ENCODE results near the gene TANGO2.

Gene TANGO2

GRCh38 chr22:20087319-20088262, 66.7 kb downstream of the TANGO2 start:
- no peak for DNase-seq (ENCODE audit: low read depth in 2 of 2)

GRCh38 chr22:20088263-20088648, 67.3 kb downstream of the TANGO2 start:
- no peak for DNase-seq (ENCODE audit: low read depth in 2 of 2)

- DNase-seq (ENCODE audit: low read depth in 2 of 2) = no peak
Measured at GRCh38 chr22:20089226-20089976, 68.5 kb downstream of the TANGO2 start.

GRCh38 chr22:20089977-20090729, 69.2 kb downstream of the TANGO2 start:
- DNase-seq (ENCODE audit: low read depth in 2 of 2) = no peak

- DNase-seq (ENCODE audit: low read depth in 2 of 2) = no peak
Measured at GRCh38 chr22:20090730-20091240, 69.9 kb downstream of the TANGO2 start.

GRCh38 chr22:20091690-20092476, 71.0 kb downstream of the TANGO2 start:
- no peak for DNase-seq (ENCODE audit: low read depth in 2 of 2)

GRCh38 chr22:20092477-20092854, 71.6 kb downstream of the TANGO2 start:
- DNase-seq (ENCODE audit: low read depth in 2 of 2) = no peak

- DNase-seq (ENCODE audit: low read depth in 2 of 2) = no peak
Measured at GRCh38 chr22:20093418-20094196, 72.7 kb downstream of the TANGO2 start.

GRCh38 chr22:20094197-20094807, 73.4 kb downstream of the TANGO2 start:
- DNase-seq (ENCODE audit: low read depth in 2 of 2) = no peak

GRCh38 chr22:20095521-20095920, 74.6 kb downstream of the TANGO2 start:
- no peak for DNase-seq (ENCODE audit: low read depth in 2 of 2)

- DNase-seq (ENCODE audit: low read depth in 2 of 2) = no peak
Measured at GRCh38 chr22:20096574-20097420, 75.9 kb downstream of the TANGO2 start.

- no peak for DNase-seq (ENCODE audit: low read depth in 2 of 2)
Measured at GRCh38 chr22:20099099-20099711, 78.3 kb downstream of the TANGO2 start.

- DNase-seq (ENCODE audit: low read depth in 2 of 2) = no peak
Measured at GRCh38 chr22:20101638-20102037, 80.7 kb downstream of the TANGO2 start.

GRCh38 chr22:20102203-20102780, 81.4 kb downstream of the TANGO2 start:
- DNase-seq (ENCODE audit: low read depth in 2 of 2) = no peak

- DNase-seq (ENCODE audit: low read depth in 2 of 2) = no peak
Measured at GRCh38 chr22:20105456-20106204, 84.7 kb downstream of the TANGO2 start.

GRCh38 chr22:20106205-20106848, 85.4 kb downstream of the TANGO2 start:
- DNase-seq (ENCODE audit: low read depth in 2 of 2) = no peak

- no peak for DNase-seq (ENCODE audit: low read depth in 2 of 2)
Measured at GRCh38 chr22:20106849-20107237, 85.9 kb downstream of the TANGO2 start.

All from stimulated activated CD8-positive, alpha-beta memory T cell treated with anti-CD3 and anti-CD28 coated beads, Interleukin-2, amount 100 ng/mL, for 1 hour (primary cell).